Tibial artery (tissue), 4 donors: ENCODE results near the gene ADCY9.

ENCODE experiments used
- DNase-seq, 2 donors: peaks; one replicate each; pipeline ENCODE4 v3.0.0-alpha.2; 2019
- H3K27ac ChIP-seq, 2 donors: fragments of 200-600 bp; sonication (generic) in 1 of 2; 1 replicate in 1 of 2; 2 replicates in 1 of 2; pipeline ENCODE4 v1.5.1; 2018 to 2019; ENCODE audit warnings: mild to moderate bottlenecking in 1 of 2
- H3K27me3 ChIP-seq, 2 donors: fragments of 200-600 bp; sonication (generic) in 1 of 2; one replicate each; pipeline versions ENCODE4 v1.5.1 to v1.6.0; 2016 to 2019
- H3K36me3 ChIP-seq, 3 donors: fragments of 200-600 bp; sonication (generic) in 2 of 3; one replicate each; pipeline ENCODE4 v1.5.1; 2016 to 2019; ENCODE audit warnings: mild to moderate bottlenecking in 2 of 3
- H3K4me1 ChIP-seq, 4 donors: fragments of 200-600 bp; sonication (generic) in 2 of 4; 1 replicate in 3 of 4; 2 replicates in 1 of 4; pipeline ENCODE4 v1.5.1; 2016 to 2019
- H3K4me3 ChIP-seq, 2 donors: fragments of 200-600 bp; sonication (generic) in 1 of 2; 1 replicate in 1 of 2; 2 replicates in 1 of 2; pipeline ENCODE4 v1.5.1; 2018 to 2019; ENCODE audit warnings: mild to moderate bottlenecking in 2 of 2
- H3K9me3 ChIP-seq, 3 donors: fragments of 200-600 bp; sonication (generic) in 1 of 3; one replicate each; pipeline ENCODE4 v1.5.1; 2016 to 2019
- intact Hi-C: fragments of 100-400 bp; cut with DNase I; formaldehyde crosslinking; loops from one replicate; pipeline ENCODE4 v1.15.0; 2023; ENCODE audit warnings: low total_unique reads
- TF ChIP-seq, protein P1 (sequence below), 2 experiments: fragments of 200-600 bp in 1 of 2; fragments of 450-650 bp in 1 of 2; IDR thresholded peaks; one replicate each; pipeline ENCODE4 v1.5.1; 2017 to 2019; ENCODE audit warnings: antibody characterized with exemption in 2 of 2, mild to moderate bottlenecking in 1 of 2, moderate library complexity in 1 of 2

ADCY9 gene

DNA sequence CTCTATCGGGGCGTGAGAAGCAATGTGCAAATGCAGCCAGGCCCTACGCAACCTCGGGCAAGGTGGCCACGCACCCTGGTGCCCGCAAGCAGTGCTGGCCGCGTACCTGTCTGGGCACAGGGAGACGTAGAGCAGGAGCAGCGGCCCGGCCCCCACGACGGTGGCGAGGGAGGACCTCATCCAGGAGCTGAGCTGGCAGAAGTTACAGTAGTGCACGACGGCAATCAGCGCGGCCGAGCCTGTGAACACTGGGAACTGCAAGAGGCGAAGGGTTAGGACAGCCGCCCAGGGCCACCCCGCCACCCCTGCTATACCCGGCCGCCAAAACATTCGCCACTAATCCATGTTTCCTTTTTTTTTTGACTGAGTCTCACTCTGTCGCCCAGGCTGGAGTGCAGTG, 138.9 kb downstream of the ADCY9 start:
- Histone ChIP-seq H3K4me3 (no peak overlapping the region), H3K36me3 (peaks cover 43 to 73% (median 64%) of the 10 kb centered on the region in 3 donors), H3K9me3 (no peaks in the 10 kb centered on the region), H3K27ac (no peak overlapping the region), H3K27me3 (no peaks in the 10 kb centered on the region), H3K4me1 (peaks cover 0 to 13% (median 2%) of the 10 kb centered on the region in 4 donors)
- intact Hi-C loops, result no loop called here
- DNase-seq, result no peak
- TF ChIP-seq, protein P1, sequence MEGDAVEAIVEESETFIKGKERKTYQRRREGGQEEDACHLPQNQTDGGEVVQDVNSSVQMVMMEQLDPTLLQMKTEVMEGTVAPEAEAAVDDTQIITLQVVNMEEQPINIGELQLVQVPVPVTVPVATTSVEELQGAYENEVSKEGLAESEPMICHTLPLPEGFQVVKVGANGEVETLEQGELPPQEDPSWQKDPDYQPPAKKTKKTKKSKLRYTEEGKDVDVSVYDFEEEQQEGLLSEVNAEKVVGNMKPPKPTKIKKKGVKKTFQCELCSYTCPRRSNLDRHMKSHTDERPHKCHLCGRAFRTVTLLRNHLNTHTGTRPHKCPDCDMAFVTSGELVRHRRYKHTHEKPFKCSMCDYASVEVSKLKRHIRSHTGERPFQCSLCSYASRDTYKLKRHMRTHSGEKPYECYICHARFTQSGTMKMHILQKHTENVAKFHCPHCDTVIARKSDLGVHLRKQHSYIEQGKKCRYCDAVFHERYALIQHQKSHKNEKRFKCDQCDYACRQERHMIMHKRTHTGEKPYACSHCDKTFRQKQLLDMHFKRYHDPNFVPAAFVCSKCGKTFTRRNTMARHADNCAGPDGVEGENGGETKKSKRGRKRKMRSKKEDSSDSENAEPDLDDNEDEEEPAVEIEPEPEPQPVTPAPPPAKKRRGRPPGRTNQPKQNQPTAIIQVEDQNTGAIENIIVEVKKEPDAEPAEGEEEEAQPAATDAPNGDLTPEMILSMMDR (IDR thresholded peaks at IDR 0.05), result no peak

DNA sequence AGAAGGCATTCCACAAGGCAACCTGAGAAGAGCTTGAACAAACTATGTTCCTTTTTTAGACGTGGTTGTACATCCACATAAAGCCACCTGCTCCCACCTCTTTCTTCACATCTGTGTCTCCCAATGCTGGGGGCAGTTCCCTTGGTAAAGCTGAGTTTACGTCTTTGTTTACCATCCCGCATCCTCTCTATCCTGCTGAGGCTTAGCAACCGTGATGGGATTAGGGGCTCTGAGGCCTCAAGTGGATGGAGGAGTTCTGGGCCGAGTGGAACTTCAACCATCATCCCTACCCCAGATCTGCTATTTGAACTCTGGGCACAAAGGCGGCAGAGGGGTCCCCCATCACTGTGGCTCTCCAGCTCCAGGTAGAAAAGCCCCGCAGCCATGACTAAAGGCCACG, 141.5 kb downstream of the ADCY9 start:
- Histone ChIP-seq H3K4me3 (no peak overlapping the region), H3K27me3 (no peaks in the 10 kb centered on the region), H3K36me3 (peaks cover 35 to 72% (median 63%) of the 10 kb centered on the region in 3 donors), H3K27ac (no peak overlapping the region), H3K9me3 (no peaks in the 10 kb centered on the region), H3K4me1 (no peaks in the 10 kb centered on the region)
- no peak for DNase-seq
- intact Hi-C loops, result no loop called here
- TF ChIP-seq, protein P1 (IDR thresholded peaks at IDR 0.05), result no peak

DNA sequence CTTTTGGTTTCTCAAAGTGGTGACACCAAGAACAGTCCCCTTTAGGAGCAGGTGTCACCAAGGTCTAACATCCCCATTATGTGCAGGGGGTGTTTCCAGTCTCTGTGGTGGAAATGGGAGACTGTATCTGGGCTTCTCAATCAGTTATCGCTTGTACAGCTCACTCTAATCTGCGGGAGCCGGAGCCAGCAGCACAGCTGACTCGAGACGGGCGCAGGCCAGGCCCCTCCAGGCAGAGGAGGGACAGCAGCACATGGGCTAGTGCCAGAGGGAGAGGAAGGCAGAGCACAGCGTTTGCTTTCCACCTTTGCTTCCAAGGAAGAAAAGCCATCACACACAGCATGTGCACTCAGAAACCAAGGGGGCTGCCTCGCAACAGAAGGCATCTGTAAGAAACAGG, 144.5 kb downstream of the ADCY9 start:
- peaks cover 18 to 46% (median 37%) of the 10 kb centered on the region in 3 donors for H3K36me3 ChIP-seq
- no peak for DNase-seq
- H3K4me1 ChIP-seq, result no peaks in the 10 kb centered on the region
- H3K27ac ChIP-seq, result no peak overlapping the region
- no peak overlapping the region for H3K4me3 ChIP-seq
- no peaks in the 10 kb centered on the region for H3K27me3 ChIP-seq
- TF ChIP-seq, protein P1 (IDR thresholded peaks at IDR 0.05), result no peak
- H3K9me3 ChIP-seq, result no peaks in the 10 kb centered on the region
- intact Hi-C loops, result no loop called here

DNA sequence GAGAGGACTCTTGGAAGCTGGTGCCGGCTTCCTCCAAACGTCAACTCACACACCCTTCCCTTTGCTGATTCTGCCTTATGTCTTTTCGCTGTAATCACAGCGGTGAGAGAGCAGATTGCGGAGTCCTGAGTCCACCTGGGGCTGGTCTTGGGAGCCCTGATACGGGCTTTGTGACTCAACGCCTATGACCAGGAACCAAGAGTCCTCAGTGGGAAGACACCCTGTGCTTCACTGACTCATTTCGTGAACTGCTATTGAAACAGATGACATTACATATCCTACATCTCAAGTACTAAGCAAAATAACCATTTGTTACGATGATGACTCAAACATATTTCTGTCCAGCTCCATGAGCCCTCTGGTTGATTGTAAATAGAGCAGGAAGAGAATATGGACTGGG, 145.0 kb downstream of the ADCY9 start:
- Histone ChIP-seq H3K27me3 (no peaks in the 10 kb centered on the region), H3K9me3 (no peaks in the 10 kb centered on the region), H3K36me3 (peaks cover 20 to 46% (median 37%) of the 10 kb centered on the region in 3 donors), H3K4me3 (no peak overlapping the region), H3K27ac (no peak overlapping the region), H3K4me1 (no peaks in the 10 kb centered on the region)
- intact Hi-C loops, result no loop called here
- DNase-seq, result no peak
- TF ChIP-seq, protein P1 (IDR thresholded peaks at IDR 0.05), result no peak

DNA sequence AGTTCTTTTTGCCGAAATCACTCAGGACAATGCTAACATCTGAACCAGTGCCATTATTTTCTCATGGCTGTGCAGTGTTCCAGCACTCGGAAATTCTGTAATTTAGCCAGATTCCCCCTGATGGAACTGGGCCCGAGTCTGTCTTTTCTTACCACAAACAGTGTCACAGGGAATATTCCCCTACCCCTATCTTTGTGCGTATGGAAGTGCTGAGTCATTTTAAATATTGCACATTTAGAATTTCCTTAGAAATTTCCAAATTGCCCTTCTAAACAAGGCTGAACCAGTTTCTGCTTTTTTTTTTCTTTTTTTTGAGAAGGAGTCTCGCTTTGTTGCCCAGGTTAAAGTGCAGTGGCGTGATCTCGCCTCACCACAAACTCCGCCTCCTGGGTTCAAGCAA, 147.7 kb downstream of the ADCY9 start:
- Histone ChIP-seq H3K4me1 (peaks cover 0 to 13% (median 0%) of the 10 kb centered on the region in 4 donors), H3K27me3 (no peaks in the 10 kb centered on the region), H3K27ac (no peak overlapping the region), H3K36me3 (peaks cover 10 to 48% (median 37%) of the 10 kb centered on the region in 3 donors), H3K9me3 (no peaks in the 10 kb centered on the region), H3K4me3 (no peak overlapping the region)
- intact Hi-C loops, result no loop called here
- DNase-seq, result no peak
- TF ChIP-seq, protein P1 (IDR thresholded peaks at IDR 0.05), result no peak

DNA sequence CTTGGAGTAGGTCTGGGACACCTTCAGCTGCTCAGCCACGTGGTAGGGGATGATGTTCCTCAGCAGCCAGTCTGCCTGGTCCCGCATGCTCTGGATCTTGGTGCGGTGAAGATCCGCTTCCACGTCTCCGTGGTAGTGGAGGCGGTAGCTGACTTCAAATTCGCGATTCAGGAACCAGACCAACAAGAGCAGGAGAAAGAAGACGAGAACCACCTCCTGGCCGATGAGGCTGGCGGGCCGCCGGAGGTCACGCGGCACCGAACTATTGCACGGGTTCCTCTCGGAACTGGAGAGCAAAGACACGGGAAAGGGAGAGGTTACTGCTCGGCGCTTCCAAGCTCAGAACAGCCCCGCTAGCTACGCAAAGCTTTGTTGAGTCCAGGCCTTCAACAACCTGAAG, 149.6 kb downstream of the ADCY9 start:
- Histone ChIP-seq H3K36me3 (peaks cover 10 to 43% (median 33%) of the 10 kb centered on the region in 3 donors), H3K4me1 (peaks cover 0 to 14% (median under 1%) of the 10 kb centered on the region in 4 donors), H3K27ac (no peak overlapping the region), H3K9me3 (no peaks in the 10 kb centered on the region), H3K27me3 (no peaks in the 10 kb centered on the region), H3K4me3 (no peak overlapping the region)
- TF ChIP-seq, protein P1 (IDR thresholded peaks at IDR 0.05), result no peak
- no peak for DNase-seq
- intact Hi-C loops, result no loop called here
